HG02885 (cell line): ENCODE data around the gene SMIM5.

Source experiments
- ATAC-seq: cut with Tn5 transposase; IDR thresholded peaks from one replicate; pipeline ENCODE4 v1.9.1; 2021; ENCODE audit warnings: mild to moderate bottlenecking; ENCODE audit not compliant: unreplicated experiment, poor library complexity

Gene SMIM5

DNA sequence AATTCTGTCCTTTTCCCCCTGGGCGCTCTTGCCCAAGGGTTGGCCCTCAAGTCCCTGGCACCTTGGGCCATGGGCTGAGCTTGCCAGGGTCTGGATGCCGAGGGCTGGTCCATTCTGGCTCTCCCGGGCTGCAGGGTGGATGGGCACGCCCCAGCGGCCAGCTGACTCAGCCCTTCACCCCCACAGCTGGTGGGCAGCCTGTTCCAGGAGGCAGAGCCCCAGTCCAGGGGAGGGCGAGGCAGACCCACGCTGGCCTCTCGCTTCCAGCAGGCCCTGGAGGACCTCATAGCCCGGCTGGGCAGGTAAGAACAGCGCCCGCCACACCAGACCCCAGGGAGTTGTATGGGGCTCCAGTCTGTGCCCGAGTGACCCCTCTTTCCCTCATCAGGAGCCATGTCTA, 30.6 kb upstream of the SMIM5 start:
- ATAC-seq = no peak

DNA sequence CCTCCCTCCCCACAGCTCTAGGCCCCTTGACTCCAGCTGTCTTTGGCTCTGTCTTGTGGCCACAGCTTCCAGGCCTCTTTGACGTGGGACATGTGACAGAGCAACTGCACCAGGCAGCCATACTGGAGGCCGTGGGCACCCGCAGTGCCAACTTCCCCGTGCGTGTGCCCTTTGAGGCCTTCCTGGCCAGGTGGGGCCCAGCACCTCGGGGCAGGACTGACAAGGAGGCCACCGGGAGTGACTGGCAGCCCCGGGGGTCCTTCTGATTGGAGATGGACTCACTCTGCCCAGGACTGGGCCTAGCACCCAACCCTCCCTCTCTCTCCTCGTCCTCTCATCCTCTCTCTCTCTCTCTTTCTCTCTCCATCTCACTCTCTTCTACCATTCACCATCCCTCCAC, 30.1 kb upstream of the SMIM5 start:
- ATAC-seq = no peak

DNA sequence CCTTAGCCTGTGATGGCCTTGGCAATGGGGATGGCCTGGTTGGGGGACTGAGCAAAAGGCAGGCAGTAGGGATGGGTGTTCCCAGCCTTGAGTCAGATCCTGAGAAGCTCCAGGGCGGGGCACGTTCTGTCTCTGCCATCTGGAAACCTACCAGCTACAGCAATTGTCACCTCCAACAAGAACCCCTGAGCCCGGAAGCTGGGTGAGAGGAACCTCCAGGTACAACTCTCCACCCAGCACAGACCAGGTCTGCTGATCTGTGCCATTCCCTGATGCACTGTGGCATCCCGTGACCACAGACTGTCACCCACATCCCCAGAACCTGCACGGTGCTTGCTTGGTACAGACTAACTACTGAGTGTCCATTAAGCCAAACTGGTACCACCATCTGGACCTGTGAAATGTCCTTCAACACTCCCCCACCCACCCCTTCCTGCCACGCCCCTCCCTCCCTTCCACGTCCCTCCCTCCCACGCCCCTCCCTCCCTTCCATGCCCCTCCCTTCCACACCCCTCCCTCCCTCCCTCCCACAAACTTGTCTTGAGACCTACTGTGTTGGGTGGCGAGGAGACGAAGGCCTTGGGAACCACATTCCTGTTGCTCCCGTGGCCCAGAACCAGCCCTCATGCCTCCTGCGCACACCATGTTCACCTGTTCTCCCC, 29.1 kb upstream of the SMIM5 start:
- no peak for ATAC-seq

DNA sequence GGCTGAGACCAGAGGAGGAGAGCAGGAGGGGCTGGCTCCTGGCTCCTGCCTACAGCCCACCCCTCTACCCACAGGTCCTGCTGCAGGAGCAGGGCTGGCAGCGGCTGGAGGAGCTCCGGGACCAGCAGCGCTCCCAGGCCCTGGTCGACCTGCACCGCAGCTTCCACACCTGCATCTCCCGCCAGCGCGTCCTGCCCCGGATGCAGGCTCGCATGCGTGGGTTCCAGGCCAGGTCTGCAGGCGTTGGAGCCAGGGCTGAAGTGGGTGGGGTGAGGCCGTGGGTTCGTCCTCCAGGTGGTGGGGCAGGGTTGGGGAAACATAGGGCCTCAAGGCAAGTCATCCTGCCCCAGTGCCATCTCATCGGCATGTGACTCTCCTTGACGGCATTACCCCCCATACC, 27.4 kb upstream of the SMIM5 start:
- no peak for ATAC-seq

DNA sequence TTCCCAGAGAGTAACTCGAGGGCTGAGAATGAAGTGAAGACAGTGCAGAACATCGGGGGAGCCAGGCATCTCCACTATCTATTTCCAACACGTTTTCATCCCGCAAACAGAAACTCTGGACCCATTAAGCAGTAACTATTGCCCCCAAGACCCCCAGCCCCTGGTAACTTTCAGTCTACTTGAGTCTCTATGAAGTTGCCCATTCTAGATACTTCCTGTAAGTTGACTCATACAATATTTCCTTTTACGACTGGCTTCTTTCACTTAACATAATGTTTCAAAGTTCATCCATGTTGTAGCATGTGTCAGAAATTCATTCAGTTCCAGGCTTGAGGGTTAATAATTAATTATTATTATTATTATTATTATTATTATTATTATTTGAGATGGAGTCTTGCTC, 26.1 kb upstream of the SMIM5 start:
- ATAC-seq = no peak

DNA sequence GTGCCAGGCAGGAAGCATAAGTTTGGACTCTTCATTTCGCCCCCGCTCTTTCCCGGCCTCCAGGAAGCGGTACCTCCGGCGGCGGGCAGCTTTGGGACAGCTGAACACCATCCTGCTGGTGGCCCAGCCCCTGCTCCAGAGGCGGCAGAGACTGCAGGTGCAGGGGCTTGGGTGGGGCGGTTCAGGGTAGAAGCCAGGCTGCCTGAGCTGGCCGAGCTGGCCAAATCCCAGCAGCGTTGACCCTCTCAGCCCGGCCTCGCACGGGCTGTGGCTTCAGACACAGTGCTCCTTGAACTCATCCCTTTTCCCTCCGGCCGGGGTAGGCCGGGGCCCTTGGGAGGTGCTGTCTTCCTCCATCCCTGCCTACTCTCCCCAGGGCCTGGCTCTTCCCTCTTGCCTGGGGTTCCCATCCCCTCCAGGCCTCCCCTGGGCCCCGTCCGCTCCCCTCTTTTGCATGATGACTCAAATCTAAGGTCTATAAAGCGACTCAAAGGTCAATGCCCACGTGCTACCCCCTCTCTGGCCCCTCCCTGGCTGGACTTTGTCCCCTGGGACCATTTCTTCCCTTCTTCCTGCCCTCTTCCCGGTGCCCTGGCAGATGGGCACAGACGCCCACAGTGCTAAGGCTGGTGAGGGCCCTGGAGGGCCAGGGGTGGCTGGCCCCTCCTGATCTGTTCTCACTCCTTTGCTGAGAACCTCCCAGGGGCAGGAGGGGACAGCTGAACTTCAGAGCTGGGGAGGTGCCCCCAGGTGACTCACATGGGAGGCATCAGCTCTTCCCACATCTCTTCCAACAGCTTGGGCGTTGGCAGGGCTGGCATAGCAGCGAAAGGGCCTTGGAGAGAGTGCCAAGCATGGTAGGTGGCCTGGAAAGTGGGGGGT, 22.9 kb upstream of the SMIM5 start:
- ATAC-seq = no peak

DNA sequence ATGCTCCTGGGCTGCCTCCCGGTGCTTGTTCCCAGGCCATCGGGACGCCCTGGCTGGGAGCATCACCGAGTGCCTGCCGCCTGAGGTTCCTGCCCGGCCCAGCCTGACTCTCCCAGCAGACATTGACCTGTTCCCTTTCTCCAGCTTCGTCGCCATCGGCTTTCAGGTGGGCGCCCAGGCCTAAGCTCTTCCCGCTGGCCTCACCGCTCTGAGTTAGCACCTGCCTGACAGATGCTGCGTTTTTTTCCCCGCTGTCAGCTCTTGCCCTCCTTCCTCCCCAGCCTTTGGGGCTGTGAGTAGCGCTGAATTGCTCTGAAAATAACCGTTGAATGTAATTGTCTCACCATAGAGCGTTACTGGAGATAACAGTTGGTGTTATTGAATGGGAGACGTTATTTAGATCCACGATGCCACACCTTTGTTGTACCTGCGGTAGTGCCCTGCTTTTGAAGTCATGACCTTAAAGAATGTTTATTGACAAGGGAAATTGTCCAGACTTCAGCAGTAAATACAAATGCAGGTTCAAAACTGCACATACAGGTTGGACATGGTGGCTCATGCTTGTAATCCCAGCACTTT, 21.3 kb upstream of the SMIM5 start:
- ATAC-seq = no peak

DNA sequence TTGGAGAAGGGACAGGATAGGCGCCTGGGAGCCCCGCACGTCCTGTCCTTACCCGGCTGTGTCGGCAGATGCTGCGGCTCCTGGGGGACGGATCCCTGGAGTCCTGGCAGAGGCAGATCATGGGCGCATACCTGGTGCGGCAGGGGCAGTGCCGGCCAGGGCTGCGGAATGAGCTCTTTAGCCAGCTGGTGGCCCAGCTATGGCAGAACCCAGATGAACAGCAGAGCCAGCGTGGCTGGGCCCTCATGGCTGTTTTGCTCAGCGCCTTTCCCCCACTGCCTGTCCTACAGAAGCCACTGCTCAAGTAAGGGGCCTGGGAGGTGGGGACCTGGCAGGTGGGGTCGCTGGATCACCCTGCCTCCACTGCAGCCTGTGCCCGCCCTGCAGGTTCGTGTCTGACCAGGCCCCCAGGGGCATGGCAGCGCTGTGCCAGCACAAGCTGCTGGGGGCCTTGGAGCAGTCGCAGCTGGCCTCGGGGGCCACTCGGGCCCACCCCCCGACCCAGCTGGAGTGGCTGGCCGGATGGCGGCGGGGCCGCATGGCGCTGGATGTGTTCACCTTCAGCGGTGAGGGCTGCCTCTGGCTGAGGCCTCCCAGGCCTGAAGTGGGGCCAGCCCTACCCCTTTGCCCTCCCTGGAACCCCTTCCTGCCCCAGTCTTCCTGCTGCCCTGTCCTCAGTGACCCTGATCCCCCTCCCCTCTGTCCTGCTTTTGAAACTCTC, 20.2 kb upstream of the SMIM5 start:
- ATAC-seq = no peak

DNA sequence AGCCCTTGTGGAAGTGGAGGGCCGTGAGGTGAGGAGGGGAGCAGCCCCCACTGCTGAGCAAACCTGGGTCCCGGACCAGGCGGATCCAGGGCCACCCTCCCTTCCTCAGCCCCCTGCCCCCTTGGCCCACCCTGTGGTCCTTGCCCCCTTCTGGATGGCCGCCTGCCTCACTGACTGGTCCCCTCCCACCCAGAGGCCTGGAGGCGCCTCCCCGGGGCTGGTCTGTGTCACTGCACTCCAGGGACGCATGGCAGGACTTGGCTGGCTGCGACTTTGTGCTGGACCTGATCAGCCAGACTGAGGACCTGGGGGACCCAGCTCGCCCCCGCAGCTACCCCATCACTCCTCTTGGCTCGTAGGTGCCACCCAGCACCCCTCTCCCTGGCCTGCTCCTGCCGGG, 19.2 kb upstream of the SMIM5 start:
- no peak for ATAC-seq

DNA sequence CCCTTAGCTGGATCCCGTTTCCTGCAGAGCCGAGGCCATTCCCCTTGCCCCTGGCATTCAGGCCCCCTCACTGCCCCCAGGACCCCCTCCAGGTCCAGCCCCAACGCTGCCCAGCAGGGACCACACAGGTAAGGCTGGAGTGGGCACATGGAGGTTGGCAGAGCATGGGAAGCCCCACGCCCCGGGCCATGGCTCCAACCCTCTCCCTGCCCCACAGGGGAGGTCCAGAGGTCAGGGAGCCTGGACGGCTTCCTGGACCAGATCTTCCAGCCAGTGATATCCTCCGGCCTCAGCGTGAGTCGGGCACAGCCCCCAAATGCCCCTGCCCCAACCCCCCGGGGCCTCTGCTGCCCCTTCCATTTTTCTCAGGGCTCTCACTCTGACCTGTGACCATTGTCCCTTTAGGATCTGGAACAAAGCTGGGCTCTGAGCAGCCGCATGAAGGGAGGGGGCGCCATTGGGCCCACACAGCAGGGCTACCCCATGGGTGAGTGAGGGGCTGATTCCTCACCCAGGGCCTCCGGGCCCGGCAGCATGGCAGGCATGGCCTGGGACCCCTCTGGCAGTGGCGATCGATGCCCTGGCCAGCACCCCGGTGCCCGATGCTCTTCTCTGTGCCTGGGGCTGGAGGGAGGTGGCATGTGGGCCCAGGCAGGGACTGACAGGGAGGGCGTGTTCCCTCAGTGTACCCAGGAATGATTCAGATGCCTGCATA, 18.5 kb upstream of the SMIM5 start:
- no peak for ATAC-seq

DNA sequence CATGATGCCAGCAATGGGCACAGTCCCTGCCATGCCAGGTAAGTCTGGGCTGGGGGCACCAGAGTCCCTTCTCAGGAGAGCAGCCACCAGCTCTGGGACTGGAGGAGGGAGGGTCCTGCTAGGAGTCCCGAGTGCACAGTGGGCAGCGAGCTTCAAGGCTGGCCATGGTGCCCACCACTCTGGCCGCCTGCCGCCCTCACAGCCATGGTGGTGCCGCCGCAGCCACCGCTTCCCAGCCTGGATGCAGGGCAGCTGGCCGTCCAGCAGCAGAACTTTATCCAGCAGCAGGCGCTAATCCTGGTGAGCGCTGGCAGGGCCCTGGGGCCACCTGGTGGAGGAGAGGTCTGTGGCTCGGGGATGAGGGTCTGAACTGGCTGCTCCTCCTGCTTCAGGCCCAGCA, 17.9 kb upstream of the SMIM5 start:
- ATAC-seq = no peak

DNA sequence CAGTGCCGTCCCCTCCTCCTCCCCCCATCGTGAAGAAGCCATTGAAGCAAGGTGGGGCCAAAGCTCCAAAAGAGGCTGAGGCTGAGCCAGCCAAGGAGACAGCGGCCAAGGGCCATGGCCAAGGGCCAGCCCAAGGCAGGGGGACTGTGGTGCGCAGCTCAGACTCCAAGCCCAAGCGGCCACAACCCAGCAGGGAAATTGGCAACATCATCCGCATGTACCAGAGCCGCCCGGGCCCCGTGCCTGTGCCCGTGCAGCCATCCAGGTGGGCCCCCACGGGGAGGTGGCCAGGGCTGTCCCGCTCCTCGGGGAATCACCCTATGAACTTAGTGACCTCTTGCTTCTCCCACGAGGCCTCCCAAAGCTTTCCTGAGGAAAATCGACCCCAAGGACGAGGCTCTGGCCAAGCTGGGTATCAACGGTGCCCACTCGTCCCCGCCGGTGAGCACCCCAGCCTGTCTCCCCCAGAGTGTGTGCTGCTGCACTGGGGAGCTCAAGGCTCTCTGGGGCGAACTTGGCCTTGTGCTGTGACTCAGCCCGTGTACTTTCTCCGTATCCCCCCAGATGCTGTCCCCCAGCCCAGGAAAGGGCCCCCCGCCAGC, 16.6 kb upstream of the SMIM5 start:
- ATAC-seq = no peak

DNA sequence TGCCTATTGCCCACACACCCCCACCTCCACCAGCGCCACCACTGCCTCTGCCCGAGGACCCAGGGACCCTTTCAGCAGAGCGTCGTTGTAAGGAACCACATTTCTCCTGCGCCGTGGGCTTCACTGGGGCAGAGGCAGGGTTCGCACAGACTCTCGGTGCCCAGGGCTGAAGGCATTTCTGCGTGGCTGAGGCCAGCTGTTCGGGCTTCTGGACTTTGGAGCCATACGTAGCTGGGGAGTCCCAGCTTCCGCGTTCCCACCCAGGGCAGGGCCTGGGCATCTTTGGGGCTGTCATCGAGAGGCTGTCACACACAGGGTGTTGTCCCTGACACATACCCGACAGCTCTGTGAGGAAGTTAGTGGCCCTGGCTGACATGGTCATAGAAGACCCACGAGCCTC, 16.0 kb upstream of the SMIM5 start:
- ATAC-seq = no peak

DNA sequence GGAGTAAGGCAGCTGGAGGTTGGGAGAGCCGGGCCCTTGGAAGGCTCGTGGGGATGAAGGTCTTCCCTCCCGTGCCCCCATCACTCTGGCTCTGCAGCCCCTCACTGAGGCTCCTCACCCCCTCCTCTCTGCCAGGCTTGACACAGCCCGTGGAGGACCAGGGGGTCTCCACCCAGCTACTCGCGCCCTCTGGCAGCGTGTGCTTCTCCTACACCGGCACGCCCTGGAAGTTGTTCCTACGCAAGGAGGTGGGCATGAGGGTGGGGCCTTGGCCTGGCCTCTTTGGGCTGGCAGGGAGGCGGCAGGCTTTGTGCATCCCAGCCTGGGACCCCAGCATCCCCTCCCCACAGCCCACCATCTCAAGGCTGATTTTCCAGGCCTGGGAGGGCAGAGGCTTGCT, 15.6 kb upstream of the SMIM5 start:
- ATAC-seq = no peak

DNA sequence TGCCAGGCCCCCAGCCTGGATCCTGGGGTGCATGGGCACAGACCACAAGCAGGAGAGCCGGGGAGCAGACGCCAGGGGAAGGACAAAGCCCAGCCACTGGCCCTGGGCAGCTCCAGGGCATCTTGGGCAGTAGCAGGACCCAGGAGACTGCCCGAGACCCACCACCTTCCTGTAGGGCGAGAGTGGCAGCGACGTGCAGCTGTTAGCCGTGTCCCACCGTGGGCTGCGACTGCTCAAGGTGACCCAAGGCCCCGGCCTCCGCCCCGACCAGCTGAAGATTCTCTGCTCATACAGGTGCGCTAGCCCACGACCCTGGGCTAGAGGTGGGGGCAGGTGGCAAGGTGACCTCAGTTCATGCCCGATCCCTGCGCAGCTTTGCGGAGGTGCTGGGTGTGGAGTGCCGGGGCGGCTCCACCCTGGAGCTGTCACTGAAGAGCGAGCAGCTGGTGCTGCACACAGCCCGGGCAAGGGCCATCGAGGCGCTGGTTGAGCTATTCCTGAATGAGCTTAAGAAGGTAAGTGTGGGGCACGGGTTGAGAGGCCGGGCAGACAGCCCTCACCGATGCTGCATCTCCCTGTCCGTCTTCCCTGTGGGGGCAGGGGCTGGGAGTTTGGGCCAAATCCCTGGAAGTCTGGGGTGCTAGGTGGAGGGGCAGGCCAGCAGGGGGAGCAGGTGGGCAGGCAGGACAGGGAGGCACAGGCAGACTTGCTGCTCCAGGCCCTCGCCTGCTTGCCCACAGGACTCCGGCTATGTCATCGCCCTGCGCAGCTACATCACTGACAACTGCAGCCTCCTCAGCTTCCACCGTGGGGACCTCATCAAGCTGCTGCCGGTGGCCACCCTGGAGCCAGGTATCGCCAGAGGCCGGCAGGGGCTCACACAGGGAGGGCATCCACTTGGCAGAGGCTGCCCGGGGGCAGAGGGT, 13.5 kb upstream of the SMIM5 start:
- no peak for ATAC-seq

DNA sequence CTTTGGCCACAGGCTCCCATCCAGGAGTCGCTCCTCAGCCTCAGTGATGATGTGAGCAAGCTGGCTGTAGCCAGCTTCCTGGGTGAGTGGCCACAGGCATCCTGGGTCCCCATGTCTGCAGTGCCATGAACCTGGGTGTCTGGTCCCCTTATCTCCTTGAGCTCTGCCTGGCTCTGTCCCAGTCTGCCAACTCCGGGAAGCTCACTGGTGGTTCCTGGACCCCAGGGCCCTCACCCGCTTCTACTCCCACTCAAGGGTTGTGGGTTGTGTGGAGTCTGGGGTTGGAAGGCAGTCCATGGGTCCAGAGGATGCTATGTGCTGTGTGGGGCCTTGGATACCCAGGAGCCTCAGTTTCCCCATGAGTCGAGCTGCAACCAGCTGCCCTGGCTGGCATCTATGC, 11.7 kb upstream of the SMIM5 start:
- ATAC-seq = no peak

DNA sequence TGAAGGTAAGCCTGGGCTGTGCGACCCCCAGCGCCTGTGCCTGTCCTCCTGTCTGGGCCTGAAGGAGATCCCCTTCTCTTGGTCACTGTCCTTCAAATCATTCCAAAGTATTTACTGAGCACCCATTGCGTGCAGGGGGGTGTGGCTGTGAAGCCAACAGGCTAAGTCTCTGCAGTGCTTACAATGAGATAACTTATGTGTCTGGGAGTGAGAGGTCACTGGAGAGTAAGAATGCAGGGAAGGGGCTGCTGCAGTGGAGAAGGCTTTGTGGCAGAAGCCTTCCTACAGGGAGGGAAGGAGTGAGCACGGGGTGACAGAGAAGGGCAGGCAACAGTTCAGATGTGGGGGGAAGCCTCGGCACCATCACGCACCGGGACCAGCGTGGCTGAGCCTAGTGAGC, 11.2 kb upstream of the SMIM5 start:
- no peak for ATAC-seq

DNA sequence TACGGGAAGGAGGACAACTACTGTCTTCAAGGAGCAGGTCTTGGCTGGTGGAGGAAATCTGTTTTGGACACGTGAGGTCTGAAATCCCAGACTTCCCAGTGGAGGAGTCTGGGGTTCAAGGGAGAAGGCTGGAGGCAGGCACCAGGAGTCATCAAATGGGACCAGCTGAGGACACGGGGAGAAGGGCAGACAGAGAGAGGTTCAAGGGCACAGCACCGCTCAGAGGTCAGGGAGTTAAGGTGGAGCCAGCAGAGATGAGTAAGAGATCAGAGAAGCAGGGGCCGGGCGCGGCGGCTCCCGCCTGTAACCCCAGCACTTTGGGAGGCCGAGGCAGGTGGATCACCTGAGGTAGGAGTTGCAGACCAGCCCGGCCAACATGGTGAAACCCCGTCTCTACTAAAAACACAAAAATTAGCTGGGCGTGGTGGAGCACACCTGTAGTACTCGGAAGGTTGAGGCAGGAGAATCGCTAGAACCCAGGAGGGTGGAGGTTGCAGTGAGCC, 10.4 kb upstream of the SMIM5 start:
- ATAC-seq = no peak

DNA sequence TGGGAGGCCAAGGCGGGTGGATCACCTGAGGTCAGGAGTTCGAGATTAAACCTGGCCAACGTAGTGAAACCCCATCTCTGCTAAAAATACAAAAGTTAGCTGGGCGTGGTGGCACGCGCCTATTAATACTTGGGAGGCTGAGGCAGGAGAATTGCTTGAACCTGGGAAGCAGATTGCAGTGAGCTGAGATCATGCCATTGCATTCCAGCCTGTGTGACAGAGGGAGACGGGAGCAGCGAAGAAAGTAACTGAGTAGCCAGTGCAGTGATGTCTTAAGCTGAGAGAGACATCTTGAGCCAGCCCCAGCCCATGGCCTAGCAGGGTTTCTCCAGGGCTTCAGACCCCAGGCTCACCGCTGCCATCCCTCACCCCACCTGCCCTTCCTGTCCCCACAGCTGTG, 9.8 kb upstream of the SMIM5 start:
- no peak for ATAC-seq
